ENCODE measurements around the gene BRWD1. TPM values are rescaled to one million over a fixed set of nuclear protein-coding genes. Genes with fewer than 3 reads are reported as not detected.

Gene BRWD1
- polyA plus RNA-seq, 1 donor (not counting 4 experiments of a cell fraction or from before 2014, with no cell fraction given), result 15.1 TPM

DNA sequence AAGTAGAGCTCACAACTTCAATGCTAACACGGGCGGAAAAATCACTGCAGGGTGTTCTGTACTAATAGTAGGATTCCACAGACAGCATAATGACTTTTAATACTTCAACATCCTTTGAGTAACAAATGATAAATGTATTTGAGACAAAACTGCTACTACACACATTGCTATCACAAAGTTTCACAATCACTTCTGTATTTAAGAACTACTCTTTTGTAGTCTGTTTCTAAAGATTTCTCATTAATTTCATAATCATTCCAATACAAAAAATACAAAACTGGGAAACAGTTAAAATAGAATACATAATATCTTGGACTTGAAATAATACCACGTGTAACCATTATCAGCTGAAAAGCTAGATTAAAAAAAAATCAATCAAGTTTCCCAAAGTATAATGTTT, 32.8 kb upstream of the BRWD1 start:
- Histone ChIP-seq H3K27me3 (ENCODE audit: control insufficient read depth, extremely low read depth, insufficient read depth, low read length) (no peaks in the 10 kb centered on the region), H2AFZ (ENCODE audit: control insufficient read depth, low read length) (no peak overlapping the region), H3K4me1 (ENCODE audit: control insufficient read depth, extremely low read depth, insufficient read depth, low read length) (peaks cover 24% of the 10 kb centered on the region), H3K36me3 (ENCODE audit: control insufficient read depth in 2 of 2, extremely low read depth in 1 of 2, insufficient read depth in 2 of 2, low read length in 2 of 2) (peaks cover 5 to 27% of the 10 kb centered on the region in 2 experiments), H3K9me3 (ENCODE audit: control insufficient read depth, low read depth, low read length) (no peaks in the 10 kb centered on the region), H3K27ac (ENCODE audit: control insufficient read depth, insufficient read depth, low read length) (no peak overlapping the region), H3K9me1 (ENCODE audit: control insufficient read depth, extremely low read depth, insufficient read depth, low read length) (no peaks in the 10 kb centered on the region), H4K20me1 (ENCODE audit: control insufficient read depth, extremely low read depth, insufficient read depth, low read length) (peaks cover 8% of the 10 kb centered on the region), H3K79me2 (ENCODE audit: control insufficient read depth, insufficient read depth, low read length) (peaks cover 38% of the 10 kb centered on the region), H3K4me3 (ENCODE audit: control insufficient read depth in 2 of 3, extremely low read depth in 1 of 3, insufficient read depth in 2 of 3, low read depth in 1 of 3, low read length in 3 of 3) (peak overlapping the region in 1 of 3 experiments; percentile 96), H3K4me2 (ENCODE audit: control insufficient read depth, extremely low read depth, insufficient read depth, low read depth, low read length) (peak overlapping the region; percentile 98), H3K9ac (ENCODE audit: control insufficient read depth, extremely low read depth, insufficient read depth, low read length) (no peak overlapping the region)
- FAIRE-seq (no peak), DNase-seq (ENCODE audit: low read depth, low spot score) (no peak)
- no peak for TF ChIP-seq EZH2 (IDR thresholded peaks at IDR 0.05; ENCODE audit: low read length)
- no peak for TF ChIP-seq CTCF (optimal IDR thresholded peaks at IDR 0.05 in 1 of 3, IDR thresholded peaks at IDR 0.05 in 1 of 3, conservative IDR thresholded peaks at IDR 0.05 in 1 of 3; ENCODE audit: extremely low read depth in 1 of 3, insufficient read depth in 2 of 3, low read length in 3 of 3)
- dilution Hi-C loops (cut with MboI; ENCODE audit: extremely low pct_ligation_motif_present, low sequenced_read_pairs), result no loop called here

- Histone ChIP-seq H3K79me2 (ENCODE audit: control insufficient read depth, insufficient read depth, low read length) (peaks cover 38% of the 10 kb centered on the region), H3K4me3 (ENCODE audit: control insufficient read depth in 2 of 3, extremely low read depth in 1 of 3, insufficient read depth in 2 of 3, low read depth in 1 of 3, low read length in 3 of 3) (no peak overlapping the region)
Measured at GRCh38 chr21:39345440-39345839, 32.0 kb upstream of the BRWD1 start.

More at GRCh38 chr21:39345440-39345839, 32.0 kb upstream of the BRWD1 start:
- dilution Hi-C loops (cut with MboI; ENCODE audit: extremely low pct_ligation_motif_present, low sequenced_read_pairs), result no loop called here
- H3K9me1 ChIP-seq (ENCODE audit: control insufficient read depth, extremely low read depth, insufficient read depth, low read length), result no peaks in the 10 kb centered on the region
- TF ChIP-seq CTCF (optimal IDR thresholded peaks at IDR 0.05 in 1 of 3, IDR thresholded peaks at IDR 0.05 in 1 of 3, conservative IDR thresholded peaks at IDR 0.05 in 1 of 3; ENCODE audit: extremely low read depth in 1 of 3, insufficient read depth in 2 of 3, low read length in 3 of 3) (no peak), EZH2 (IDR thresholded peaks at IDR 0.05; ENCODE audit: low read length) (no peak)
- no peaks in the 10 kb centered on the region for H3K9me3 ChIP-seq (ENCODE audit: control insufficient read depth, low read depth, low read length)
- peaks cover 11 to 31% of the 10 kb centered on the region in 2 experiments for H3K36me3 ChIP-seq (ENCODE audit: control insufficient read depth in 2 of 2, extremely low read depth in 1 of 2, insufficient read depth in 2 of 2, low read length in 2 of 2)
- H4K20me1 ChIP-seq (ENCODE audit: control insufficient read depth, extremely low read depth, insufficient read depth, low read length), result peaks cover 8% of the 10 kb centered on the region
- H3K27ac ChIP-seq (ENCODE audit: control insufficient read depth, insufficient read depth, low read length), result no peak overlapping the region
- H2AFZ ChIP-seq (ENCODE audit: control insufficient read depth, low read length), result no peak overlapping the region
- H3K9ac ChIP-seq (ENCODE audit: control insufficient read depth, extremely low read depth, insufficient read depth, low read length), result no peak overlapping the region
- no peak for DNase-seq (ENCODE audit: low read depth, low spot score)
- no peak for FAIRE-seq
- H3K4me2 ChIP-seq (ENCODE audit: control insufficient read depth, extremely low read depth, insufficient read depth, low read depth, low read length), result peak overlapping the region; percentile 27
- H3K4me1 ChIP-seq (ENCODE audit: control insufficient read depth, extremely low read depth, insufficient read depth, low read length), result peaks cover 24% of the 10 kb centered on the region
- no peaks in the 10 kb centered on the region for H3K27me3 ChIP-seq (ENCODE audit: control insufficient read depth, extremely low read depth, insufficient read depth, low read length)

Data from keratinocyte (primary cell).